Right hindlimb (tissue), 1 donor: Measurements from ENCODE around the gene CHIT1.
"Not testable (repeated sequence)": the region's sequence is repeated elsewhere in the genome, so short reads cannot be mapped to it uniquely, and the experiment has no call there.

Source experiments
- DNase-seq: peaks from one replicate; pipeline ENCODE4 v3.0.0-alpha.2; 2018

CHIT1 gene

DNA sequence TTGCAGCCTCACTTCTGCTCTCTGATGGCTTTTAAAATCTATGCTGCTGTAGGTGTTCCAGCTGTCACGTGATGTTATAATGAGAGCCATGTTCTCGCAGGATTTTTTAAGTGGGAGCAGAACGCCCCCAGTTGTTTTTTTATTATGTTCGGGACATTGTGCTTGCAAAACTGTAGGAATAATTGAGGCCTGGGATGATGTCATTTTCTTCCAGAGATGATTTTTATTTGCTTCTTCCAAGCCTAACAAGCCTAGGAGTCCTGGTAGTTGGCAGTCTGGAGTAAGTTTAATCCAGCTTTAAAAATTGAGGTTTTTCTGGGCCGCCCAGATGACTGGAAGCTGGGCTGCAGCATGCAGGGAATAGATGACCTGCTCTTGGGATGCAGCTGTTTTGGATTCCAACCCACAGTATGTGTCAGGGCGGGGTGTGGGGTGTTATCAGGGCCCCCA lies 34.6 kb upstream of the CHIT1 start:
- DNase-seq = no peak

DNA sequence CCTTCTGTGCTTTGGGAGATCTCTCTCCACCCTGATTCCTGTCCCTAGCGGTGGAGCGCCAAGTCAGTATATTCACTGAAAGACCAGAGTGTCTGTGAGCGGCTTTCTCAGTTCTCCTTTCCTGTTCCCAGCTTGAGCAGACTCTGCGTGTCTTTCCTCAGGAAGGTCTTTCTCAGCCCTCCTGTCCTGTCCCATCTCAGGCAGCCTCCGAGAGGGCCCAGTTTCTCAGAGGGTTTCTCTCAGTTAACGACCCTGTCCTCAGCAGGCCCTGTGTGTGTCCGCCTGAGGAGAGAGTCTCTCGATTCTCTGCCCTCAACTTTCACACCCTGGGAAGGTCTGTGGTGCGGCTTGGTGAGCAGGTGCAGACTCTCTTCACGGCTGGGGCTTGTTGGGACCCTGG lies 34.0 kb upstream of the CHIT1 start:
- DNase-seq = no peak

DNA sequence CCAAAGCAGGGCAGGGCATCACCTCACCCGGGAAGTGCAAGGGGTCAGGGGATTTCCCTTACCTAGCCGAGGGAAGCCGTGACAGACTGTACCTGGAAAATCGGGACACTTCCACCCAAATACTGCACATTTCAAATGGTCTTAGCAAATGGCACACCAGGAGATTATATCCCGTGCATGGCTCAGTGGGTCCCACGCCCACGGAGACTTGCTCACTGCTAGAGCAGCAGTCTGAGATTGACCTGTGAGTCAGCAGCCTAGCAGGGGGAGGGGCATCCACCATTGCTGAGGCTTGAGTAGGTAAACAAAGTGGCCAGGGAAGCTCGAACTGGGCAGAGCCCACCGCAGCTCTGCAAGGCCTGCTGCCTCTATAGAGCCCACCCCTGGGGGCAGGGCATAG lies 27.2 kb upstream of the CHIT1 start:
- DNase-seq = not testable (repeated sequence)

DNA sequence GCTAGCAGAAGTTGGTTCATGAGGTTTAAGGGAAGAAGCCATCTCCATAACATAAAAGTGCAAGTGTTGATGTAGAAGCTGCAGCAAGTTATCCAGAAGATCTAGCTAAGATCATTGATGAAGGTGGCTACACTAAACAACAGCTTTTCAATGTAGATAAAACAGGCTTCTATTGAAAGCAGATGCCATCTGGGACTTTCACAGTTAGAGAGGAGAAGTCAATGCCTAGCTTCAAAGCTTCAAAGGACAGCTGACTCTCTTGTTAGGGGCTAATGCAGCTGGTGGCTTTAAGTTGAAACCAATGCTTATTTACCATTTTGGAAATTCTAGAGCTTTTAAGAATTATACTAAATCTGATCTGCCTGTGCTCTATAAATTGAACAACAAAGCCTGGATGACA lies 25.3 kb upstream of the CHIT1 start:
- not testable (repeated sequence) for DNase-seq

DNA sequence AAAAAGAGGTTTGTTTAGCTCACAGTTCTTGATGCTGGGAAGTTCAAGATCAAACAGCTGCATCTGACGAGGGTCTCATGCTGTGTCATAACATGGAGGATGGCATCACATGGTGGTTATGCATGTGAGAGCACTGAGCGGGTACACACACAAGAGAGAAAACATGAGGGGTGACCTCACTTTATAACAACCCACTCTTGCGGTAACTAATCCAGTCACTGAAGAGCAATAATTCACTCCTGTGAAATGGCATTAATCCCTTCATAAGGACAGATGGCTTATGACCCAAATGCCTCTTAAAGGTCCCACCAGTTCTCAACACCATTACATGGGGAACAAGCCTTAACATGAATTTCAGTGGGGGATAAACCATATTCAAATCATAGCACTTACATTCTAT lies 23.2 kb upstream of the CHIT1 start:
- no peak for DNase-seq

DNA sequence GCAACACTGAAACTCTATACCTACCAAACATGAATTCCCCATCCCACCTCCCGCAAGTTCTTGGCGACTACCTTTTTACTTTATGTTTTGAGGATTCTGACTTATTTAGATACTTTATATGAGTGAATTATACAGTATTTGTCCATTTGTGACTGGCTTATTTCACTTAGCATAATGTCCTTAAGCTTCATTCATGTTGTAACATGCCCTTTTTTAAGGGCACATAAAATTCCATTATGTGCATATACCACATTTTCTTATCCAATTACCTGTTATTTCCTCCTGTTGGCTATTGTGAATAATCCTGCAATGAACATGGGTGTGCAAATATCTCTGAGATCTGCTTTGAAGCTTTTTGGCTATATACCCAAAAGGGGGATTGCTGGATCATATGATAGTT lies 22.0 kb upstream of the CHIT1 start:
- no peak for DNase-seq

DNA sequence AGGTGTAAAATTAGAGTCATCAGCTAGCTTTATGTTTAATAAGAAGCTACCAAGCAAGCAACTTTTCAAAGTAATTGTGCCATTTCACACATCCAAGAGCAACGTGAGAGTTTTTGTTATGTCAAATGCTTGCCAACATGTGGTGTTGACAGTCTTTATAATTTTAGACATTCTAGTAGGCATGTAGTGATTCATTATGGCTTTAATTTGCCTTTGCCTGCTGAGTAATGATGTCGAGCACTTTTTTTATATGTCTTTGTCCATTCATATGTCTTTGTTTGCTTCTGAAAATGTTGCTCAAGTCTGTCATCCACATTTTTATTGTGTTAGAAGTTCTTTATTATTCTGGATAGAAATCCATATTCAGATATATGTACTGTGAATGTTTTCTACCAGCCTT lies 21.4 kb upstream of the CHIT1 start:
- no peak for DNase-seq

DNA sequence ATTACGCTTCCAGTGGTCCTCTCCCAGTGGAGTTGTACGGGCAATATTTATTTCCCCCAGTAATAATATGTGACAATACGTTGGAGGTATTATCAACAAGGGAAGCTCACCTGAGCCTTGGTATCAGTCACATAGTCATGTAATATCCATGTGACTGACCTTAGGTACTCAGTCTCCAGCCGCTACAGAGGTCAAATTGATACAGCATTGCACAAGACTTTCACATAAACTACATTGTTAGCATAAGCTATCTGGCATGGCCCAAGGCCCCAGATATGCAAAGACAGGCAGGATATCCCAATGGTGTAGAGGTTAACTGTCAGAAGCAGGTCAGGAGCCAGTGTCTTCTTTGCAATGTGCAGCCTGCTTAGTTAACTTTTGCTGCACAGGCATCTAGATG lies 15.3 kb upstream of the CHIT1 start:
- no peak for DNase-seq

DNA sequence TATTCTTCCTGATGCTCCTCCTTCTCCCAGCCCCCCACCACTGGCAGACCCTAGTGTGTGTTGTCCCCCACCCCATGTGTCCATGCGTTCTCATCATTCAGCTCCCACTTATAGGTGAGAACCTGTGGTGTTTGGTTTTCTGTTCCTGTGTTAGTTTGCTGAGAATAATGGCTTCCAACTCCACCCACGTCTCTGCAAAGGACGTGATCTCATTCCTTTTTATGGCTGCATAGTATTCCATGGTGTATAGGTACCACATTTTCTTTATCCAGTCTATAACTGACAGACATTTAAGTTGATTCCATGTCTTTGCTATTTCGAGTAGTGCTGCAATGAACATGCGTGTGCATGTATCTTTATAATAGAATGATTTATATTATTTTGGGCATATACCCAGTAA lies 12.2 kb upstream of the CHIT1 start:
- not testable (repeated sequence) for DNase-seq

DNA sequence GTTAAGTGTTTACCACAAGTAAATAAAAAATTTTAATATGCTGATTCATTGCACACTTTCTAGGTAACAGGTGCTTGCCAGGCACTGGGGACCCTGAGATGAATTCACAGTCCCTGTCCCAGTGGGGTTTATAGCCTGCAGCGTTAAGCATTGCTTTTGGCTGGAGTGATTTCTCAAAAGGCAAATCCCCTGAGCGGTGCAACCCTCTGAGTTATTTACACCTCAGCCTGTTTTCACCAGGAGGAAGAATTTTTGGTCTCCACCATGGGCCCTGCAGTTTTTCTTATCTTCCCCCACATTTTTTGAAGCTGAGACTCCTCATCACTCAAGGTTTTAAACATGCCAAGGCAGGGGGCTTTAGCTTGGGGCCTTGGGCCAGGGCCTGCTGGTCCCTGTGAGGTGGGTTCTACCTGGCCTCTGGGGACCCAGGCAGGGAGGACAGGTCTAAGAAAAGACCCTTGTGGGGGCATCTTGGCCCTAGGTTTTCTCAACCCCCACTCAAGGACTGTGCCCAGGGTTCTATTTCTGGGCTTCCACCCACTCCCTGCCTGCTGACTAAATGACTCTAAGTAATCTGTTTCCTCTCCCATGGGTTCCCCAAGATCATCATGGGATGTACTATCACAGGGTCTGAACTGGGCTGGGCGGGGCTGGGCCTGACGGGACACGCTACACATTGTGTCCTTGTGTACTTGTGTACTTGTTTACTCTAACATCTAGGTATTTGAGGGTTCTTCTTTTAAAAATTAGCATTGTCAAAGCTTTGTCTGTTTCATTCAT lies 10.2 kb upstream of the CHIT1 start:
- no peak for DNase-seq

DNA sequence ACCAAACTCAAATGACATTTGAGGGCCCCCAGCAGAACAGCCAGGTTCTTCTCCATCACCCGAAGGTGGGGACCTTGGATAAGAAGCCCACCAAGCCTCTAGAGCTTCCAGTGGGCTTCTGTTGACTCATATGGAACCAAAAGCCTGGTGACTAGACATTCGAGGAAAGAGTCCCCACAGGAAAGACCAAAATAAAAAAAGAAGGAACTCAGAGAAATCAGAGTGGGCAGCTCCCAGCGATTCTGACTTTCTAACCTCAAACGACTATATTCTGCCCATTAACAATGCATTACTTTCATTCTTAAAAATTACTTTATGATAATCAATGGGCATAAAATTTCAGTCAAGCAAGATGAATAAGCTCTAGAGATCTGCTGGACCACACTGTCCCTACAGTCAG lies 9.6 kb upstream of the CHIT1 start:
- no peak for DNase-seq

DNA sequence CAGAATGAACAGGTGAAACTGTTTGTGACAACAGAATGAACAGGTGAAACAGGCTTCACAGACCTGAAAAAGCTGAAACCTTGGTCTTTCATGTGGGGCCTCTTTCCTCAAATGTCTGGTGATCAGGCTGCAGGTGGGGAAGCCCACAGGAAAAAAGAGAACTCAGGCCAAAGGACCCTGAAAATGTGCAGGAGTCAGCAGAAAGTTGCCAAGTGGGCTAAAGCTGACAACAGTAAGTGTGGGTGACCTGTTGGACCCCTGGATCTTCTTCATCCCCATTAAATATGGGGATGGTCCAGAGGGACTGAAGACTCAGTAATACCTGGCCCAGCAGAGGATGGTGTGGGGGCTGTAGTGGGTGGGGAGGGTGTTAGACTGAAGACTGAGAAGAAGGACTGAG lies 9.1 kb upstream of the CHIT1 start:
- DNase-seq = no peak

DNA sequence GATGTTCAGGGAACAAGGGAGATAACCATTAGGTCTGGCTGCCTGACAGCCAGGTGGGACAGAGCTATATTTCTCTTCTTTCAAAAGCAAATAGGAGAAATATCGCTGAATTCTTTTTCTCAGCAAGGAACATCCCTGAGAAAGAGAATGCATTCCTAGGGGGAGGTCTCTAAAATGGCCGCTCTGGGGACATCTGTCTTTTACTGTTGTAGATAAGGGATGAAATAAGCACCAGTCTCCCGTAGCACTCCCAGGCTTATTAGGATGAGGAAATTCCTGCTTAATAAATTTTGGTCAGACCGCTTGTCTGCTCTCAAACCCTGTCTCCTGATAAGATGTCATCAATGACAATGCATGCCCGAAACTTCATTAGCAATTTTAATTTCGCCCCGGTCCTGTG lies 5.4 kb upstream of the CHIT1 start:
- DNase-seq = not testable (repeated sequence)

DNA sequence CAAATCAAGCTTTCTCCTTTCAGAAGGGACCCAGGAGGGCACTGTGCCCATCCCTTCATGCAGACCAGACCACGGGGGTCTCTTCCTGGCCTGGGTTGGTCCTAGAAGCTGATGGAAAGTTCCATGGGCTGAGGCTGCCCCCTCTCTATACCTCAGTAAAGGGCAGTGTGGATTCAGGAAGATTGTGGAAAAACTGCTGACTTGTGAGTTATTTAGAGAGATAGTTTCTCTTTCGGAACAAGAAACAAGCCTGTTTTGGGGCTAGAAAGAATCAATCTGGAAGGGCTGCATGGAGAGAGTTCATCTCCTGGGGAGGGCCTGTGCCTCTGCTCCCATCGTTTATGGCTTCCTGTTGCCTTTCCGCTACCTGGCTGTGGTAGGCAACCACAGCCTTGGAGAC lies 803 bp downstream of the CHIT1 start:
- no peak for DNase-seq

DNA sequence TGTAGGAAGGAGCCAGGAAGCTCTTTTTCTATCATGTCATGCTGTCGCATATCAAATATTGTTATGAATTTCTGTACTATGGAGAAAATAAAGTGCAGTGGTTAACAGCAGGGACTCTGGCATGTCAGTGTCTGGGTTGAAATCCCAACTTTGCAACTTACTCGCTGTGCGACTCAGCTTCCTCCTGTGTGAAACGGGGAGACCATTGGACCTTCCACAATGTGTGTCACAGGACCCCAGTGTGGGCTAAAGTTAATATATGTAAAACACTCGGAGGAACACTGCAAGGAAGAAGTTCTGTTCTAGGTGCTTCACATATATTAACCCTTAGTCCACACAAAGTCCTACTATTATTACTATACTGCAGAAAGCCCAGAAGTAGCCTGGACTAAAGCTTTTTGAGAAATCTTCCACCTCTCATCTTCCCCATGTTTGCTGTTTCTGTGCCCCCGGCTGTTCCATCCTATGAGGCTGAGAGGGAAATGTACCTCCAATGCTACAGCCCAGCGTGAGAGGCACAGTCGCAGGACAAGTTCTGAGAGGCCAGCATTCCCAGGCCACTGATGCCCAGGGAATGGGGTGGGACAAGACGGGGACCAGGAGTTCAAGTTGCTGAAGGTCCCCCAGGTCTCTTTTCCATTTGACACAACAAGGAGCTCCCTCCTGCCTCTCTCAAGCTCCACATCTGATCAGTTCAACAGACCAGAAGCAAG lies 1.9 kb downstream of the CHIT1 start:
- DNase-seq = no peak

DNA sequence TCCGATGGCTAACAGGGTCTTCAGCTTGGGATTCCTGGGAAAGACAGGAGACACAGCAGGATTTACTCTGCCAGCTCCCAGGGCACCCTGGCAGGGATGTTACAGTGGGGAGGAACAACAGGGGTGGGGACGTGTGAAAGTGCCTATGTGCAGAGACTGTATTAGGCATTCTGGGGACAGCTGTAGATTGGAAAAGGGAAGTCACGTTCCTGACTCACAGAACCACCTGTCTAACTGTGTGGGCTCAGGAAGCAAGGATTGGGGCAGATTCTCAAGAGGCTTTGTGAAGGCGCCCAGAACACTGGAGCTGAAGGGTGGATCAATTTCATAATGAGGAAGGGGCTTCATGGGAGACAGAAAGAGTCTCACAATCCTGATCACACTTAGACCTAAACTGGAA lies 4.4 kb downstream of the CHIT1 start:
- no peak for DNase-seq

DNA sequence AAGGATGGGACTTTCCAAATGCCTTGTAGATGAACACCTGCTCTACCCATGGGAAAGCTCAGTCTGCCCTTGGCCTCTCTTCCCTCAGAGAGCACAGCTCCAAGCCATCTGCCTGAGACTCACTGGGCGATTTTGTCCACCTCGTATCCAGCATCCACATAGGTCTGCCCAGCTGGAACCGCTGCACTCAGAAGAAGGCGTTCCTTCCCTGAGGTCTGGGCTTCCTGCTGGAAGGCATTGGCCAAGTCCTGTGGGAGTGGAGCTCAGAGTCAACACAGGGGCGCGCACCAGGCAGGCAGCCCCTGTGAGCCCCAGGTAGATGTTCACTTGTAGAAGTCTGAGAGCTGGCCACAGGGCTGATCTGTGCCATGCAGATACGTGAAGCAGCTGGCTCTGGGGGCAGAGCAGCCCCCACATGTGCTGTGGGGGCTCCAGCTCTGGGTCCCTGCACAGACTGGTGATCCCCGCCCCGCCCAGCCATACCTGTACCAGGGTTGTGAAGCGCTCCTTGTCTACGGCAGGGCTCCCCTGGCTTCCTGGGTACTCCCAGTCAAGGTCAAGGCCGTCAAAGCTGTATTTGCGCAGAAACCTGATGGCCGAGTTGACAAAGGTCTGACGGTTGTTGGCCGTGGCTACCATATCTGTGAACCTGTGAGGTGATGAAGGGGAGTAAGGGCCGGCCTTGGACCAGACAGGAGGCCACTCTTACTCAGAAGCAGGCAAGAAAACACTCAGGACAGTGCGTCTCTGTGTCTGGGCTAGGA lies 6.3 kb downstream of the CHIT1 start:
- no peak for DNase-seq

DNA sequence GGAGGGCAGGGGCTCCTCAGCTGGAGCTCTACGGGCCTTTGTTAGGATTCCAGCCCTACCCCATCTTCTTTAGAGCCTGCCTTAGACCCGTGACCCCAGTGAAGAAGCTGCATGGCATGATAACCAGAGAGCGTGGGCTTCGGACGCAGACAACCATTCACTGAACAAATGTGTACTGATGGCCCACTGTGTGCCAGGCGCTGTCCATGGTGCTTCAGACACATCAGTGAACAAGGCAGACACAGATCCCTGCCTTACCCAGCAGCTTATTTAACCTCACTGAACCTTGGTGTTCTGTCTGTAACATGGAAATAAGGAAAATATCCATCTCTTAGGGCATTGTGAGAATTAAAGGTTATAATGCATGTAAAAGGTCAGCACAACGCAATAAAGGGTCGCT lies 9.5 kb downstream of the CHIT1 start:
- DNase-seq = no peak

DNA sequence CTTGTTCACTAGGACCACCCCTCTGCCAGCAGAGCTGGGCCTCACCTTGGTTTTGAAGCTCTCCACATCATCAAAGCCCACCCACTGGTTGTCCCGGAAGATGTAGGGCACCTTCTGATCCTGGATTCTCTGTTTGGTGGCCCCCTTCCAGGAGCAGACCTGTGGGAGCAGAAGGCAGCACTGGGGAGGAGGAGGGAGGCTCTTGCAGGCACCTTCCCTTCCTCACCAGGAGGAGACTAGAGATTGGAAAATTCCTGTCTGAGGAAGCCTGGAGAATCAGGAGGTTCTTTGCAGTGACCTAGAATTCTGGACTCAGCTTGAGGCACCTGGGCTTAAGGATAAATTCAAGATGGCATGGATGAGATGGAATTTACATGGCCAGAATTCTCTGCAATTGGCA lies 10.3 kb downstream of the CHIT1 start:
- DNase-seq = no peak

DNA sequence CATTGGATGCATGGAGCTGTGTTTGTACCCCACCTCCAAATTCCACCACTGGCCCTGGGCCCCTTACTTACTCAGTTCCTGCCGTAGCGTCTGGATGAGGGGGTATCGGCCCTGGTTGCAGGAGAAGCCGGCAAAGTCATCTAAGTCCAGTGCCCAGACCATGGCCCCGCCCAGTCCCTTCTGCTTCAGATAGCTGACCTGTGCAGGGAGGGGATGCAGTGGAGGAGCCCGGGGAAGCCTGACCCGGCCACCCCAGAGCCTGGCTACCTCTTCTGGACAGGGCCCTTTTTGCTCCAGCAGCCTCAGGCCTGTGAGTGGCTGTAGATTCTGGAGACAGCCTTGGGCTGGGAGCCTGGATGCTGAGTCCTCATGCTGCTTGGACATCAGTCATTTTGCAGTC lies 11.8 kb downstream of the CHIT1 start:
- DNase-seq = no peak

DNA sequence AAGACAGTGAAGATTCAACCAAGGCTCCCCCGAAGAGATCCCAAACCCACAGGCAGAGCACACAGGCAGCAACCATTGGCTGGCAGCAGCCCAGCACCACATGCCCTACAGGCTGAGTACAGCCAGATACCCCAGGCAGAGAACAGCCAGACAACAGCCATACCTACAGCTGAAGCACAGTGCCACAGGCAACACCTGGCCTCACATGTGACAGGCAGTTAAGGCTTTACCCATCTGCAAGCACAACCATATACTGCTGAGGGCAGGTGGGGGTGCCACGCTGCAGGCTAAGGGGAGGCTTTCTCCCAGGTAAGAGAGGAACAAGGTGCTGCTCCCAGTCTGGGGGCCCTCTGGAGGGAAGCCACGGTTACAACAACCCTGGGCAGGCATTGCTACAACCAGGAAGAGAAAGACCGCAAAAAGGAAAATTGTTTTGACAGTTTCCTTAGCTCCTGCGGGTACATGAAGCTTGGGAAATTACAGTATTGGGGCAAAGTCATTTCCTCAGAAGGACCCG lies 12.3 kb downstream of the CHIT1 start:
- no peak for DNase-seq

DNA sequence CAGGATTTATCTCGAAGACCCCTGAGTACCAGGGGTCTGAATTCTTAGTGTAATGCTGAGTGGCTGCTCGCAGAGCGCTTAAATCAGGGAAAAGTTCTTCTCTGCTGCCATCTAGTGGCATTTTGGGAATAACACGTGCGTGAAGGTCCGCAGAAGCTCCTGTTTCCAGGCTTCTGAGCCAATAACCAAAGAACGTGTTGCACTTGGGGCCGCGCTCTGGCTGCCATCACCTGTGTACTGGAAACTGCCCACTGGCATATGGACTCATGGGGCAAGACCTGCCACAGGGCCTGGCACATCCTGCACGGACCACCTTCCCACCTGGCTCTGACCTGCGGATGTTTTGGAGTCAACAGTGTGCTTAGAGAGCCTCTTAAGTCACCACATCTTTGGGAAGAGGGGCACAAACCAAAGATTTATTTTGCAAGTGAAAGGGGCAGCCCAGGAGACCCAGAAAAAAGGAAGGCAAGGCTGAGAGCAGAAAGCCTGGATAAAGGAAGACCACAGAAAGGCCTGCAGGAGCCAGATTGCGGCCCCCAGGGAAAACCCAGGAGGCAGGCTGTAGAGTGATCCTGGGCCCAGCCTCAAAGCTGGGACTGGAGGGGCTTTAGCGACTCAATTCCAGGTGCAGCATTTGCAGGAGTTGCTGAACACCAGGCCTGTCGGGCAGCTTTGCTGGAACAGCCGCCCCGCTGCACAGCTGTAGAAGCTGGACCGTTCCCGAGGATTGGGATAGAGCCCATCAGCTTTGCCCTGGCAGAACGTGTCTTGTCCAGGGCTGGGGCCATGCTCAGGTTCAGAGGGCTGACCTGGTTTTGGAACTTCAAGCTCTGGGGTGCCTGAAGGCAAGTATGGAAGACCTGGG lies 13.0 kb downstream of the CHIT1 start:
- DNase-seq = peak; percentile 67

DNA sequence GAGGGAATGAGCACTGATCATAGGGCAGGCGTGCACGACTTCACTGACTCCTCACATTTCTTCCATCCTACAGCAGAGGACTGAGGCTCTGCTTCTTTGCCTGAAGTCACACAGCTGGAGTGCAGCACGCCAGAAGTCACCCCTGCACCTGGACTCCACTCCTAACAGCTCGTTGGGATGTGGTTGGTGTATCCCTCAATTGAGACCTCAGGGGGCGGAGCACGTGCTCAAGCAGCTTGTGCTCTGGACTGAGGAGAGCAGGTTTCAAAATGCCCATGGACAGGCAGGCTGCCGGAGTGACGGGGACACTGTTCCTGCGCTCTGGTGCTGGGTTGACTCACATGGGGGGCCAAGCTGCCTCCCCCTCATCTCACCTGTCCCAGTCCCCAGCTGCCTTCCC lies 13.9 kb downstream of the CHIT1 start:
- peak; percentile 38 for DNase-seq
